OCI-LY3 (cell line): Measurements from ENCODE around the gene RBM20.

Experiments
- CTCF ChIP-seq: fragments of 200-600, 300-600 bp; sonication (generic); IDR thresholded peaks from 2 replicates; pipeline ENCODE4 v1.5.1; 2014; ENCODE audit warnings: antibody characterized with exemption, low read length, low read depth
- EZH2phosphoT487 ChIP-seq: fragments of 200-600 bp; shearing (Covaris generic); IDR thresholded peaks from 2 replicates; pipeline ENCODE4 v1.6.1; 2018; ENCODE audit warnings: antibody characterized with exemption, mixed run types, low read depth

GRCh38 chr10:110647136-110647430 is 2.9 kb downstream of the RBM20 start:
- no peak for TF ChIP-seq CTCF
- TF ChIP-seq EZH2phosphoT487 = no peak
